HTERT RPE-1 (cell line): ENCODE measurements around the gene KIF23.

Experiments
- in situ Hi-C: fragments of 300-500 bp; cut with MboI; formaldehyde crosslinking; loops from 4 replicates; pipeline ENCODE4 v1.14.3; 2020; ENCODE audit warnings: low sequenced_read_pairs

KIF23 gene

DNA sequence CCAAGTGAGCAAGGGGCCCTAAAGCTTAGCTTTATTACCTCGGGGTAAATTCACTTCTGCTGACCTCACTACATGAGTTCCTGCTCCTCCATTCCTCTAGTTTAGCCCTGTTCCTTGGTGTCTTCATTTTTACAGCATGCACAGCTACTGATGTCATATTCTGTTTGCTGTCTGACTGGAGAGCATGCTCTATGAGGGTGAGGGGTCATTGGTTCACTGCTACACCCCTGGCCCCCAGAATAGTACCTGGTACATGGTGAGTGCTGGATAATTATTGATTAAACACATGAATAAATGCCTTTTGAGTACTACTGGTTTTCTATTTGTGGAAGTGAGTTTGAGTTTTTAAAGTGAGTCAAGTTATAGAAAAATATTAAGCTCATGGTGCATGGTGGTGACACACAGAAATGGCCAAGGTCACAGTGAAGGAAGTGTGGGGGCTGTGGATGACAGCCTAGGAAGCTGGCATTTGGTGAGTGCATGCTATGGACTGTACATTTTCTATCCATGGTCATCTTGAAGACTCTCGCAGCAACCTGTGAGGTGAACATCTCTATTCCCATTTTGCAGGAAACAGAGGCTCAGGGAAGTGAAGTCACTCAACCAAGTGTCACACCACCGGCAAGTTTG, 72.4 kb downstream of the KIF23 start:
- in situ Hi-C loops, result no loop called here

DNA sequence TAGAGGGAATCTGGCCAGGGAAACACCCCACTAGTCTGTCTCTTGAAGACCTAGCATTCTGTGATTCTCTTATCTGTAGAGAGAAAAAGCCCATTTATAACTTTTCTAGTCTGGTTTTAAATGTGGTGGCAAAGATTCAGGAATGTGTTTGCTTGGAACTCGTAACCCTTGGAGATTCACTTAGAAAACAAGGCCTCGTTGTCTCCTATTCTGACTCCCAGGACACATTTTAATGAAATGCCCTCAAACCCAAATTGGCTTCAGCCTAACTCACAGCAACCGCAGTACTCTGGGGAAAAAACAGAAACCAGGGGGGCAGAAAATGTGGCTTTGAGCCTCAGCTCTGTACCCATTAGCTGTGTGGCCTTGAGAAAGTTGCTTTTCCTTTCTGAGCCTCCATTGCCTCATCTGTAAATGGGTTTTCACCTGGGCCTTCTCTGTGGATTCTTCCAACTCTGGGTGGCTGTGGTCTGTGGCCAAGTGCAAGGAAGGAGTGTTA, 75.0 kb downstream of the KIF23 start:
- in situ Hi-C loops, result no loop called here

DNA sequence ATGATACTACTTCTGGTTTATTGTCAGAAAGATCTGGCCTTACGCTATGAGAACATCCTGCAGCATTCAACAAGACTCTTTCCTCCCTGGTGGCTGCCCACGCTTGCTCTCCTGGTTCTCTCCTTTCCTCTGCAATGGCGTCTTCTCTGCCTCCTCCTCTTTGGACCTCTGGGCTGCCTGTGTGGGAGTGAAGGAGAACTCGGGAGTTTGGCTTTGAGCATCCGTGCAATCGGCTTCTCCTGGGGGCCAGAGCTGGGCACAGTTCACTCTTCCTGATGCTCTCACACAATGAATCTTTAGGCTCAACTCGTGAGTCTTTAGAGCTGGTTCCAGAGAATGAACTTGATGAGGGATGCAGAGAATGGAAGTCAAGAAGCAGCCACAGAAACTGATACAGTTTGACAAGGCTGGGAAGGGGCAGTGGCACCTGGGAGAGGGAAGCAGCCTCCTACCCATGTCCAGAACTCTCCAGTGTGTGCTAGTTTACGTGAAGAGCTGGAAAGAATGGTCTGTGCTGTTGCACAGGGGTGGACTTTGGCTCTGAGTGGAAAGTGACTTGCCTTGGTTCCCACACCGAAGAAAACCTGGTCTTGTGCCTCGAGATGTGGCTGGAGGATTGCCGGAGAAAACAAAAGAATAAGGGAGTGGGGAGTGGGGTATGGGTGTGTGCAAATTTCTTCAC, 76.3 kb downstream of the KIF23 start:
- in situ Hi-C loops, result no loop called here

- in situ Hi-C loops, result no loop called here
Measured at GRCh38 chr15:69491038-69491505, 76.9 kb downstream of the KIF23 start.

DNA sequence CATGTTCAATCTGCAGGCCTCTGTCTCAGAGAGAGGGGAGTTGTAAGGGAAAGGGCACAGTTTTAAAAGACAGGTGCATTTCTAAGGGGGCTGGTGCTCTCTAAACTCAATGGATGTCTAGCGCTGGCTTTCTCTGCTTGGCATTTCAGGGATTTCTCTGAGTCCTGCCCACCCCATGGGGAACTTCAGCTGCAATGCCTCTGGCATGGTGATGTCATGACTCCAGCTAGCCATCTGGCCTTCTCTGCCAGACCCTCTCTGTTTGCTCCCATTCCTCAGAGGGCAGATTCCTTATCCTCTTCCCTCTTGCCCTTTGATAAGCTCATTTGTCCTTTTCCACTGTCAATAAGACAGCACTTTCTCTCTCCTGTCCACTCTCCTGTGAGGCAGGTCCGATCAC, 79.3 kb downstream of the KIF23 start:
- in situ Hi-C loops, result no loop called here

DNA sequence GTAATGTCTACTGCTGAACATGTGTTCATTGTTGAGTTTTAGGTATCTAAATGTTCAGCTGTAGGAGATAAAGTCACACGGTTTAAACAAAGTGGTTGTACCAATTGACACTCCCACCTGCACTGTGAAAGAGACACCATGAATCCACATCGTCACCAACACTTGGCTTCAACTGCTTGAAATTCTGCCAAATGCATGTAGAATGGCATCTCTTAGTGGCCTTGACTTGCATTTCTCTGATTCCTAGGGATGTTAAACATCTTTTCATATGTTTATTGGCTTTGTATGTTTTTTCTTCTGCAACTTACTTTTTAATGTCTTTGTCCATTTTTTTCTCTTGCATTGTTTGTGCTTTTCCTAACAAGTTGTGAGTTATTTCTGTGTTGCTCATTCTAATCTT, 81.9 kb downstream of the KIF23 start:
- in situ Hi-C loops, result no loop called here

GRCh38 chr15:69497076-69497475, 82.9 kb downstream of the KIF23 start:
- in situ Hi-C loops, result no loop called here

- in situ Hi-C loops, result no loop called here
Measured at GRCh38 chr15:69497667-69498066, 83.5 kb downstream of the KIF23 start.
